KOPT-K1 (cell line): ENCODE data around the gene TEPSIN.

ENCODE experiments used
- H3K27ac ChIP-seq: fragments of 200-600 bp; sonication (generic); 2 replicates; pipeline ENCODE4 v1.5.1; 2016; ENCODE audit warnings: antibody characterized with exemption, mild to moderate bottlenecking, low read depth, low read length; ENCODE audit not compliant: poor library complexity, severe bottlenecking
- H3K36me3 ChIP-seq: fragments of 200-600 bp; sonication (generic); 2 replicates; pipeline ENCODE4 v1.5.1; 2017; ENCODE audit warnings: antibody characterized with exemption, mild to moderate bottlenecking, low read length, moderate library complexity; ENCODE audit not compliant: insufficient read depth
- H3K9me3 ChIP-seq: fragments of 200-600 bp; sonication (generic); 2 replicates; pipeline ENCODE4 v1.5.1; 2017; ENCODE audit warnings: antibody characterized with exemption, low read length, mild to moderate bottlenecking; ENCODE audit not compliant: insufficient read depth, poor library complexity, severe bottlenecking

The TEPSIN gene

GRCh38 chr17:81237591-81238489, 1.0 kb downstream of the TEPSIN start:
- H3K27ac ChIP-seq, result peak overlapping the region; percentile 58
- H3K9me3 ChIP-seq, result no peaks in the 10 kb centered on the region
- peaks cover 40% of the 10 kb centered on the region; the same call in 1 of the 2 replicates for H3K36me3 ChIP-seq

- peaks cover 42% of the 10 kb centered on the region; the same call in 1 of the 2 replicates for H3K36me3 ChIP-seq
- H3K9me3 ChIP-seq, result no peaks in the 10 kb centered on the region
- H3K27ac ChIP-seq, result no peak overlapping the region
Observed at GRCh38 chr17:81236784-81237183, 2.1 kb downstream of the TEPSIN start.

- Histone ChIP-seq H3K9me3 (no peaks in the 10 kb centered on the region), H3K36me3 (peaks cover 42% of the 10 kb centered on the region), H3K27ac (no peak overlapping the region)
Observed at GRCh38 chr17:81235822-81236740, 2.8 kb downstream of the TEPSIN start.

GRCh38 chr17:81234940-81235821, 3.7 kb downstream of the TEPSIN start:
- H3K27ac ChIP-seq, result no peak overlapping the region
- H3K36me3 ChIP-seq, result peaks cover 45% of the 10 kb centered on the region
- no peaks in the 10 kb centered on the region for H3K9me3 ChIP-seq

- peaks cover 52% of the 10 kb centered on the region for H3K36me3 ChIP-seq
- no peak overlapping the region for H3K27ac ChIP-seq
- H3K9me3 ChIP-seq, result no peaks in the 10 kb centered on the region
Observed at GRCh38 chr17:81234506-81234855, 4.4 kb downstream of the TEPSIN start.

GRCh38 chr17:81233811-81234505, 4.9 kb downstream of the TEPSIN start:
- peaks cover 54% of the 10 kb centered on the region for H3K36me3 ChIP-seq
- H3K27ac ChIP-seq, result no peak overlapping the region

GRCh38 chr17:81233316-81233715, 5.5 kb downstream of the TEPSIN start:
- Histone ChIP-seq H3K36me3 (peaks cover 61% of the 10 kb centered on the region), H3K27ac (no peak overlapping the region)

More at GRCh38 chr17:81233811-81234505, 4.9 kb downstream of the TEPSIN start:
- no peaks in the 10 kb centered on the region for H3K9me3 ChIP-seq

DNA sequence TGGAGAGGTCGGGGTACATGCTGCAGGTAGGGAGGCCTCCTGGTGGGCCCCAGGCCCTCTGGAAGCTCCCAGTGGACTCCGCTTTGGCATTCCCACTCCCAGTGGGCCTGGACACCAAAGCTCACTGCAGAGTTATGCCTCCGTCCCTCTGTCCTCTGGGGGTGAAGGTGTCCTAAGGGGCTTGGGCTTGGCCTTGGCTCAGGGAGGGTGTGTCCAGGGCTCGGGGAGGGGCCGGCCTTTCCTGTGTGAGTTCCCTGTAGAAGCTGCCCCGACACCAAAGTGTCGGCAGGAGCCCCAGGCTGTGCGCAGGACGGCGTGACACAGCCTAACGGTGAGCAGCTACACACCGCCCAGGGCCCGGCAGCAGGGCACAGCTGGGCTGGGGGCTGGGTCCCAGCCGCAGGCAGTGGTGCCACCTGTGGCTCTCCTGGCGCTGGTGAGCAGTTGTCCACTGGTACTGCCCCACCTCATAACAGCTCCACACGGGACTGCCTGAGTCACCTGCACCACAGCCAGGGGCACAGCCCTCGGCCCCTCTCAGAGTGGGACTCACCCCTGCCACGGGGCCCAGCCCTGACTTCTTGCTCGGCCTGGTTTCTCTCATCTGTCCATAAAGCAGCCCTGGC, 6.1 kb downstream of the TEPSIN start:
- H3K9me3 ChIP-seq, result no peaks in the 10 kb centered on the region
- peaks cover 64% of the 10 kb centered on the region for H3K36me3 ChIP-seq
- H3K27ac ChIP-seq, result no peak overlapping the region

More at GRCh38 chr17:81233316-81233715, 5.5 kb downstream of the TEPSIN start:
- H3K9me3 ChIP-seq, result no peaks in the 10 kb centered on the region

DNA sequence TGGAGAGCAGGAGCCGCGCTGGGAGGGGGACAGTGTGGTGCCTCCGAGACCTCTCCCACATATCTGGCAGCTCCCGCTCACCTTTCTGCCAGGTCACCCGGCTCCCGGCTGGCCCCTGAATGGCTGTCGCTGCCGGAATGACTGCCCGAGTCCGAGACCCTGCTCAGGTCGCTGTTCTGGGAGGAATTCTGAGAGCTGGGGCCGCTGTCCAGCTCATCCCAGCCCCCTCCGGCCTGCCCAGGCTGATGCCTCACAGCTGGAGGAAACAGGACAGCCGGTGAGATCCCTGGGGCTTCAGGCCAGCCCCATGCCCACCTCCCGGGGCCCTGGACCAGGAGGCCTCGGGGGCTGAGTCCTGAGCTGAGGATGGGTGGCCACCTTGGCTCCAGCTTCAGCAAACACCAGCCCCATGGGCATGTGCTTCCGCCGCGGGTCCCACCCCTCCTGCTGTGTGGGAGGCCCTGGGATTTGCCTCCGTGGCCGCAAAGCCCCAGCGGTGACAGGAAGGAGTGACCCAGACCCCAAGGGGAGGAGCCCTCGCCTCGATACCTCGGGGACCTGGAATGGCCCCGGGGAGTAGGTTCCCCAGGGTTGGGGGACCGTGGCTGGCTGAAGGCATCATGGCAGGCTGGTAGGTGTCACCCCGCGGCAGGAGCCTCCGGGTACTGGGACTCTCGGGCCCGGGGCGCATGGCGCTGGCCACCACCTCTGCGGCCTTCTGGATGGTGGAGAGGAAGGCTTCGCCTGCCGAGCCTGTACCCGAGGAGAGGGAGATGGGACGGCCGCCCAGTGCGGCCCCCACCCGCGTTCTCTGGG, 6.9 kb downstream of the TEPSIN start:
- H3K36me3 ChIP-seq, result peaks cover 64% of the 10 kb centered on the region
- H3K27ac ChIP-seq, result no peak overlapping the region
- no peaks in the 10 kb centered on the region for H3K9me3 ChIP-seq

- H3K27ac ChIP-seq, result no peak overlapping the region
- no peaks in the 10 kb centered on the region for H3K9me3 ChIP-seq
- H3K36me3 ChIP-seq, result peaks cover 59% of the 10 kb centered on the region
Observed at GRCh38 chr17:81231121-81231645, 7.7 kb downstream of the TEPSIN start.

- H3K27ac ChIP-seq, result no peak overlapping the region
- H3K9me3 ChIP-seq, result no peaks in the 10 kb centered on the region
- peaks cover 55% of the 10 kb centered on the region for H3K36me3 ChIP-seq
Observed at GRCh38 chr17:81230043-81230820, 8.6 kb downstream of the TEPSIN start.

GRCh38 chr17:81229666-81229920, 9.3 kb downstream of the TEPSIN start:
- H3K36me3 ChIP-seq, result peaks cover 55% of the 10 kb centered on the region
- no peaks in the 10 kb centered on the region for H3K9me3 ChIP-seq
- no peak overlapping the region for H3K27ac ChIP-seq
